ENCODE results near the gene PIK3CG.

The PIK3CG gene

GRCh38 chr7:106878748-106879439, 13.8 kb downstream of the PIK3CG start:
- no peak for TF ChIP-seq CTCF (IDR thresholded peaks at IDR 0.05; ENCODE audit: low read depth, low read length)
- no peak overlapping the region for H3K4me3 ChIP-seq (ENCODE audit: low read depth, low read length)

- no peak for TF ChIP-seq CTCF (IDR thresholded peaks at IDR 0.05; ENCODE audit: low read depth, low read length)
- no peak overlapping the region for H3K4me3 ChIP-seq (ENCODE audit: low read depth, low read length)
Measured at GRCh38 chr7:106881984-106882383, 16.9 kb downstream of the PIK3CG start.

- TF ChIP-seq CTCF (IDR thresholded peaks at IDR 0.05; ENCODE audit: low read depth, low read length): no peak
Measured at GRCh38 chr7:106883456-106884026, 18.5 kb downstream of the PIK3CG start.

GRCh38 chr7:106885652-106886051, 20.6 kb downstream of the PIK3CG start:
- H3K4me3 ChIP-seq (ENCODE audit: low read depth, low read length): no peak overlapping the region
- no peak for TF ChIP-seq CTCF (IDR thresholded peaks at IDR 0.05; ENCODE audit: low read depth, low read length)

More at GRCh38 chr7:106883456-106884026, 18.5 kb downstream of the PIK3CG start:
- no peak overlapping the region for H3K4me3 ChIP-seq (ENCODE audit: low read depth, low read length)

GRCh38 chr7:106887421-106887820, 22.3 kb downstream of the PIK3CG start:
- TF ChIP-seq CTCF (IDR thresholded peaks at IDR 0.05; ENCODE audit: low read depth, low read length): no peak

GRCh38 chr7:106888204-106888603, 23.1 kb downstream of the PIK3CG start:
- no peak for TF ChIP-seq CTCF (IDR thresholded peaks at IDR 0.05; ENCODE audit: low read depth, low read length)
- no peak overlapping the region for H3K4me3 ChIP-seq (ENCODE audit: low read depth, low read length)

More at GRCh38 chr7:106887421-106887820, 22.3 kb downstream of the PIK3CG start:
- H3K4me3 ChIP-seq (ENCODE audit: low read depth, low read length): no peak overlapping the region

GRCh38 chr7:106890952-106891351, 25.9 kb downstream of the PIK3CG start:
- TF ChIP-seq CTCF (IDR thresholded peaks at IDR 0.05; ENCODE audit: low read depth, low read length): no peak

More at GRCh38 chr7:106890952-106891351, 25.9 kb downstream of the PIK3CG start:
- no peak overlapping the region for H3K4me3 ChIP-seq (ENCODE audit: low read depth, low read length)
